Measurements from ENCODE around the gene SGSM1. TPM values are rescaled to one million over a fixed set of nuclear protein-coding genes. Genes with fewer than 3 reads are reported as not detected.

SGSM1 gene, protein sequence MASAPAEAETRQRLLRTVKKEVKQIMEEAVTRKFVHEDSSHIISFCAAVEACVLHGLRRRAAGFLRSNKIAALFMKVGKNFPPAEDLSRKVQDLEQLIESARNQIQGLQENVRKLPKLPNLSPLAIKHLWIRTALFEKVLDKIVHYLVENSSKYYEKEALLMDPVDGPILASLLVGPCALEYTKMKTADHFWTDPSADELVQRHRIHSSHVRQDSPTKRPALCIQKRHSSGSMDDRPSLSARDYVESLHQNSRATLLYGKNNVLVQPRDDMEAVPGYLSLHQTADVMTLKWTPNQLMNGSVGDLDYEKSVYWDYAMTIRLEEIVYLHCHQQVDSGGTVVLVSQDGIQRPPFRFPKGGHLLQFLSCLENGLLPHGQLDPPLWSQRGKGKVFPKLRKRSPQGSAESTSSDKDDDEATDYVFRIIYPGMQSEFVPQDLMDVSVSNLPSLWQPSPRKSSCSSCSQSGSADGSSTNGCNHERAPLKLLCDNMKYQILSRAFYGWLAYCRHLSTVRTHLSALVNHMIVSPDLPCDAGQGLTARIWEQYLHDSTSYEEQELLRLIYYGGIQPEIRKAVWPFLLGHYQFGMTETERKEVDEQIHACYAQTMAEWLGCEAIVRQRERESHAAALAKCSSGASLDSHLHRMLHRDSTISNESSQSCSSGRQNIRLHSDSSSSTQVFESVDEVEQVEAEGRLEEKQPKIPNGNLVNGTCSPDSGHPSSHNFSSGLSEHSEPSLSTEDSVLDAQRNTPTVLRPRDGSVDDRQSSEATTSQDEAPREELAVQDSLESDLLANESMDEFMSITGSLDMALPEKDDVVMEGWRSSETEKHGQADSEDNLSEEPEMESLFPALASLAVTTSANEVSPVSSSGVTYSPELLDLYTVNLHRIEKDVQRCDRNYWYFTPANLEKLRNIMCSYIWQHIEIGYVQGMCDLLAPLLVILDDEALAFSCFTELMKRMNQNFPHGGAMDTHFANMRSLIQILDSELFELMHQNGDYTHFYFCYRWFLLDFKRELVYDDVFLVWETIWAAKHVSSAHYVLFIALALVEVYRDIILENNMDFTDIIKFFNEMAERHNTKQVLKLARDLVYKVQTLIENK
- 0.32 TPM in 1 of 2 replicates, not detected in the other for total RNA-seq

DNA sequence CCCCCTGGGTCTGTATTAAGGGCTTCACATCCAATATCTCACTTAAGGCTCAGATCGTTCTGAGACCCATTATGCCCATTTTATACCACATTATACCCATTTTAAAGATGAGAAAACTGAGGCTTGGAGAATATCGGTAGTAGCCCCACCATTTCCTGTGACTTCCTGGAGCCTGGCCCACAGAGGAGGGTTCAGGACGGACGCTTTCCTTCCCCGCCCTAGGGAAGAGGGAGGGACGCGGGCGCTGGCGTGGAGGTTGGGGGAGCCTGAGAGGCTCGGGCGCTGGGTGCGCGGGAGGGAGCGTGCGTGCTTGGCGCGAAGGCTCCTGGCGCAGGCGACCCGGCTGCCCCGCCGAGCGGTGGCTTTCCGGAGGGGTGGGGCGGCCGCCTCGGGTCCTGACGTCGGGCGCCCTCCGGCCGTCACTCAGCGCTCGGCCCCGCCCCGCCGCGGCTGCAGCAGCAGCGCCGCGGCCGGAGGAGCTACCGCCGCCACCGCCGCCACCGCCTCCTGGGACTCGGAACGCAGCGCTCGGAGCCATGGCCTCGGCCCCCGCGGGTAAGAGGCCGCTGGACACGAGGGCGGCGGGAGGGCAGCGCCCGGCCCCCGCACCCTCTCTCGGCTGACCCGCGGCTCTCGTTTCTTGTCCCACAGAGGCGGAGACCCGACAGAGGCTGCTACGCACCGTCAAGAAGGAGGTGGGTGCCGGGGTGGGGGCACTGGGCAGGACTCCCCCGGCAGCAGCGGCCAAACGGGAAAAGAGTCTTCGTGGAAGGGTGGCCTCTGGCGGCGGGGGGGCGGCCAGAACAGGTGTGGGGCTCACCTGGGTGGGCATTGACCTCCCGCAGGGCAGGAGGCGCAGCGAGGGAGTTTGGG, at the start of gene SGSM1:
TSS of gene SGSM1 (plus strand) at position 422 of the 873 bp plus-strand sequence. CDS start at position 537, 115 bp downstream.

GRCh38 chr22:24951942-24952836, 146.2 kb downstream of the SGSM1 start, which contains the start of gene KIAA1671:
KIAA1671 (plus strand) TSS chr22:24952716; CDS start chr22:25028000, 75,284 bp downstream.

Other genes with a start within 250 kb of the SGSM1 start
- gene LRRC75B, start 213.1 kb upstream of the SGSM1 start, total RNA-seq: 6.8 and 9.9 TPM in 2 replicates
- gene GGT1, start 203.0 kb upstream of the SGSM1 start, total RNA-seq: 0.54 TPM in 1 of 2 replicates, not detected in the other
- not detected in 2 replicates for gene PIWIL3, start 31.5 kb upstream of the SGSM1 start, total RNA-seq
- gene LHFPL7, start 140.5 kb downstream of the SGSM1 start, total RNA-seq: not detected in 2 replicates
- gene KIAA1671, start 146.5 kb downstream of the SGSM1 start, total RNA-seq: 7.4 and 11.7 TPM in 2 replicates

All from cardiac atrium fibroblast (primary cell).